HG03354 (cell line): ENCODE results near the gene RPS6KA4.

ENCODE experiments used
- ATAC-seq: cut with Tn5 transposase; IDR thresholded peaks from one replicate; pipeline ENCODE4 v1.9.1; 2021; ENCODE audit warnings: mild to moderate bottlenecking; ENCODE audit not compliant: unreplicated experiment, poor library complexity, severe bottlenecking

RPS6KA4 gene

DNA sequence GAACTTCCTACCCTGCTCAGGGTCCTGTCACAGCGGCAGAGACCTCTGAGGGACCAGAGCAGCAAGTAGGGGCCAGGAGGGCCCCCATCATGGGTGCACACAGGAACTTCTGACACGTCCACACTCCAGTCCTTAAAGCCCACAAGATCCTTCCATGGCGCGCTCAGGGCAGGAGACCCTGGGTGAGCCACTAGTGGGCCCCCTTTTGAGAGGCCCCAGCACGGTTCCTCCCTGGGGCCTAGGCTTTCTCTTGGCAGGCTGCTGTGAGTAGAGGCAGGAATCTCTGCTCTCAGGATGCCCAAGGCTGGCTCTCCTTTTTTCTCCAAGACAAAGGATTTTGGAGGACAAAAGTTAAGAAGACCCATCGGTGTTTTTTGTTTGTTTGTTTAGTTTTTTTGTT is 22.4 kb downstream of the RPS6KA4 start:
- ATAC-seq: no peak

DNA sequence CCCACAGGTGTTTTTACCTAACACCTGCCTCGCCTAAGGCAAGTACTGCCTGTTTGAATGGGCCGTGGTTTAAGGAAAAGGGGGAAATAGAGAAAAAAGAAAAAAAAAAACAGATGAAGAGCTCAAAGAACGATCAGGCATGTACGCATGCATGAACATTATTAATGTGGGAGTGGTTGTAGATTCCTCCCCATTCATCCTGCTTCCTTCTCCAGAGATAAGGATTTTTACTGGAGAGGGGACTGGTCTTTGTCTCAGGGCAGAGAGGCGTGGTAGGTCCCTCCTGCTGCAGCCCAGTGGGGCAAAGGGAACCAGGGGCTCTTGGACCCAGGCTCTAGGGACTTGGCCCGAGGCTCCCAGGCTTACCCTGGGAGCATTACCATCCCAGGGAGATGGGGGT is 23.1 kb downstream of the RPS6KA4 start:
- no peak for ATAC-seq

DNA sequence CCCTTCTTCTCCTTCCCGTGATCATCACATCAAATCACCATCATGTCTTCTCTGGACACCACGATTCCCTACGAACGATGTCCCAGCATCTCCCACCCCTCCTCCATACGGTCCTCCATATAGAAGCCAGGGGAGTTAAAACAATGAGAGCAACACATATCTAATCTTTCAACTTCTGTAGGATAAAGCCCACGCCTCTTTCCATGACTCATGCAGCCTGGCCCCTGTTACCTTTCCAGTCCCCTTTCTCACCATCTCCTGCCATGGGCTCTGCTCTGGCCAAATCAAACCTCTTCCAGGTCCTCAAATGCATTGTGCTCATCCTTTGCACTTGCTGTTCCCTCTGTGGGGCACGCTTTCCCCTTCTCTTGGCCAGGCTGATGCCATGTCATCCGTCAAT is 23.6 kb downstream of the RPS6KA4 start:
- ATAC-seq: no peak

DNA sequence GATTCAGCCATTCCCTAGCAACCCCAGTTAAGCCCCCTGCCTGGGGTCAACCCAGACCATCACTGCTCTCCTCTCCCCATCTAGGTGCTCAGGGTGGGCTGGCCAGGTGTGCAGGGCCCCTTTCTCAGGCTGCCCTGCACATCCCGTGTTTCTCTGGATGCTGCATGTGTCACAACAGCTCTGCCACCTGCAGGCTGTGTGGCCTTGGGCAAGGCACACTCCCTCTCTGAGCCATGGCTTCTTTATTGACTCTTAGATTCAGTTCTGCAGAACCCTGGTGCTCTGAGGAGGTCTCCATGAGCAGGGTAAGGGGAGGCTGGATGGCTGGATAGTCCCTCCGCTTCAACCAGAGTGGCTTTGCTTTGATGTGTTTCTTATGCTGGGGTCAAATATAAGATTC is 24.6 kb downstream of the RPS6KA4 start:
- no peak for ATAC-seq

DNA sequence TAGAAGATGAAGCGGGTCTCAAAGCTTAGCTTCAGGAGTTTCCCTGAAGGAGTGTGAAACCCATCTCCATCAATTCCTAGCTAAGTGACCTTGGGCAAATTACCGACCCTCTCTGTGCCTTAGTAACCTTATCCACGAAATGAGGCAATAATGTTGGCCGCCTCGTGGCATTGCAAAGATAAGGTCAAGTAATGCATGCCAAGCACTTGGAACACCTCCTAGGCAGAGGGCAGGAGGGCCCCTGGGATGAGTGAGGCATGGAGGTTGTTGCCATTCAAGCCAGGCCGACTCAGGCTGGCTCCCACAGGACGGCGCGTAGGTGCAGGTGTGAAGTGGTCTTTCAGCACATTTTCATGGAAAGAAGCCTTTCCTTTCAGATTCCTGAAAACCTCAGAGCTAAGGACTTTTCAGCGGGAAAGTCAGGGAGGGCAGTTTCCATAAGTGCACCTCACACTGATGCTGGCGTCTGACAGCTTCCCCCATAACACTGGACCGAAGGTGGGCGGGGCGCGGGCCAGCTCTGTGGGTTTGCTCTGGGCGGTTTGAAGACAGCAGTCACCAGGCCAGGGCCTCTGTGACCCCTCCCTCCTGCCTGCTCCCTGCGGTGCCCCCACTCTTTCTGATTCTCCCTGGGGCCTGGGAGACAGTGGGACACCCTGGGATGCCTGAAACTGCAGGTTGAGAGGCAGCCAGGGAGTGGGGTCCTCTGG is 25.2 kb downstream of the RPS6KA4 start:
- ATAC-seq: no peak

DNA sequence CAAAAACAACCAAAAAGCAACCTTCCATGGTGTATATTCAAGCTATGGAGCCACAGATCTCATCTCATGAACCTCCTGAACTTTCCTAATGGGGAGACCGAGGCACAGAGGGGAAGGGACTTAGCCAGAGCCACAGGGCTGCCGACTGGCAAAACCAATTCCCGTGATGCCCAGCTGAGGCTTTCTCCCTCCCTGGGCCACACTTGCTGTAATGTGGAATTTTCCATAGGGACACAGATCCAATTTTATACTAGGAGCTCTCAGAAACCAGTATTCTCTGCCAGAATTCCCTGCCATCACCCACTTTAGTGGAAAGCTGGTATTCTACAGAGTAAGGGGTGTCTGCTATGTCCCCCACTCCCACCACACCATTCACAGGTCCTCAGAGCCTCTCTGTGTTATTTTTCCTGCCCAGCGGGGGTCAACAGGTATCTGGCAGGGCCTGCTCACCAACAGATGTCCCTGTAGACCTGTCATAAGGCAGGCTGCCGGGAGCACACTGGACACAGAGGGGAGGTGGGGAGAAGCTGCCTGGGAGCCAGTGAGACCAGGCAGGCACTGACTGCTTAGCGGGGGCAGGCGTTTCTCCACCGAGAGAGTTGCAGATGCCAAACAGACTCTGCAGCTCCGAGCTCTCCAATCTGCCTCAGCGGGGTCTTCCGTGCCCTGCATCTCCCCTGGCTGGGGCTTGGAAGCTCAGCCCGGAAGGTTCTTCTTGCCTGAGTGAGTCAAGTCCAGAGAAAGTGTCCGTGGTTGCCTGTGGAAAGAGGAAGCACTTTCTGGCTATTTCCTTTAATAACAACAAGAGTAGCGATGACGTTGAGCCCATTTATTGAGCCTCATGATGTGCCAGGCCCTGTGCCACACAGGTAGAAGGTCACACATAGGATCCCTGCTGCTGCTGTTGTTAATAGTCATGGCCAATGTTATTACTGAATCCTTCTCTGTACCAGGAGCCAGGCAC is 26.3 kb downstream of the RPS6KA4 start:
- no peak for ATAC-seq

DNA sequence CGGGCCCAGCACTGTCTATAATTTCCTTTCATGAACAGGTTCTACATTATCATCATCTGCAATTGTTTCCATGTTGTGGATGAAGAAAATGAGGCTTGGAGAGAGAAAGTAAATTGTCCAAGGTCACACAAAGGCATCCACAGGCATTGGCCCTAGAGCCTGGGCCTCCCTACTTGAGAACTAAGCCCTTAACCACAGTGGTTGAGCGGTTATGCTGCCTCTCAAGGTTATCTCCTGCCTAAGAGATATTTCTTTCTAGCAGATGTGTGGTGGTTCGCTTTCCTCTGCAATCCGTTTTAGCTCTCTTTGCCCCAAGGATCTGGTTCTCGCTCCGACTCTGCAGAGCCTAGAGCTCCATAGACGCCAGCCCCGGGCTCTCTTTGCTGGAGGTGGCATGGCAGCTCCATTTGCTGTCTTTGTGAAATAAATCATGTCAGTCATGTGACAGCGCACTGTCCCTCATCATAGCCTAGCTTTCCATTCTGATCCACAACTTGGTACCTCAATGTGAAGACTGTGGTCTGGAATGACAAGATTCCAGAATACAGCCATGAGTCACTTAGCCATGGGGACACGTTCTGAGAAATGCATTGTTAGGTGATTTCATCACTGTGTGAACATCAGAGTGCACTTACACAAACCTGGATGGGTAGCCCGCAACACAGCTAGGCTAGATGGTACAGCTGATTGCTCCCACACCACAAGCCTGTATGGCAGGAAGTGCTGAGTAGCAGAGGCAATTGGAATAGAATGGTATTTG is 27.2 kb downstream of the RPS6KA4 start:
- ATAC-seq: no peak

DNA sequence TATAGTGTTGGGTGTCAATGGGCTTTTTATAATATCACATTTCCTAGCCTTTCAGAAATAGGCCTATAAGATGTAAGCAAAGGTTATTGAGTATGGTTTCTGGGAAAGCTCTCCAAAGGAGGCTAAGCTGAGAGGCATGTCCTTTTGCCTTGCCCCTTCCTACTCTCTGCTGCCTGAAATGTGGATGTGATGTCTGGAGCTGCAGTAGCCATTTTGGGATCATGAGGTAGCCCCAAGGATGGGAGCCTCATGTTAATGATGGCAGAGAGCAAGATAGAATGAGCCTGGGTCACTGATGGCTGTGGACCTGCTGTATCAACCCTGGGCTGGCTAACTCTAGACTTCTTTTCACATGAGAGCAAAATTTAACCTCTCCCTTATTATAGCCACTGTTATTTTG is 29.0 kb downstream of the RPS6KA4 start:
- no peak for ATAC-seq

DNA sequence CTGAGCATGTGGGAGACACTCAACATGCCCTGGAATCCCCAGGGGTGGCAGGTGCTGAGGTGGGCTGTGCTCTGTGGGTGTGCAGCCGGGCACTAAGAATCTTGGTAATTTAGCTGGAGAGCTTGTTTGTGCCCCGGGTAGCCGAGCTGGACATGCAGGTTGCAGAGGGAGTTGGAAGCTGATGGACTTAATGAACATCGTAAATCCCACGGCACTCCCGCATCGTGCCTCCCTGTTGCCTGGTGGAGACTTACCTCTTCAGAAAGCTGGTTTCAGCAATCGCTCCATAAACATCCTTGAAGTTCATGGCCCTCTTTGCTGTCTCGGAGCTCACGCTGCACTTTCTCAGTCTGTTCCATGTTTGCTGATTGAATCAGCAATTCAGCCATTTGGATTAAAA is 29.9 kb downstream of the RPS6KA4 start:
- no peak for ATAC-seq

DNA sequence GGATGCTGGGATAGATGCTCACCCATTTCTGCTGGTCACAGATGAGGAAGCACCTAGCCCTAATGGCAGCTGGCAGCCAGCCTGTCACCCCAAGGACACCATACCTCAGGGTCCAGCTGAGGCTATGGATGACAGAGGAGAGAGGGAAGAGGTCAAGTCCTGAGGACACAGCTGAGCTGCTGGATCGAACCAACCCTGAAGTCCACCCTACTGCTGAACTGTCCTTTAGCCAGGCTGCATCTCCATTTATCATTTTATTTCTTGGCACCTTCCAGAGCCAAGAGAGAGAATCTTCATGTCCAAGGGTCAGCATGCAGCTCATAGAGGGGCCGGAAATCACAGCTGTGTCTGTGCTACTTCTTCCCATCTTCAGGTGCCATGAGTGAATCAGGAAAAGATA is 30.9 kb downstream of the RPS6KA4 start:
- no peak for ATAC-seq

DNA sequence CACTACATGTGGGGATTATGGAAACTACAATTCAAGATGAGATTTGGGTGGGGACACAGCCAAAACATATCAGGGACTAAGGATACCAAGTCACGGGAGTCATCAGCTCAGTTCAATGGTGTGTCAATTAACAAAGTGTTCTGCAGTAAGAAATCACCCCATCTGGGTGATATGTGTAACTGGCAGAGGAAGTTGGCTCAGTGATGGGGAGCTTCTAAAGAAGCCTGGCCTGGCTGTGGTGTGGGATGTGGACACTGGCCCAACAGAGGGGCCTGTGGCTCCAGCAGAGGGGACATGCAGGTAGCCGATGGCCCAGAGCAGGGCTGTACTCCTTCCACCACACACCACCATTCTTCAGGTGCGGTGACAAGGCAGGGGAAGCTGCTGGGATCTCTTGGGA is 31.6 kb downstream of the RPS6KA4 start:
- no peak for ATAC-seq

DNA sequence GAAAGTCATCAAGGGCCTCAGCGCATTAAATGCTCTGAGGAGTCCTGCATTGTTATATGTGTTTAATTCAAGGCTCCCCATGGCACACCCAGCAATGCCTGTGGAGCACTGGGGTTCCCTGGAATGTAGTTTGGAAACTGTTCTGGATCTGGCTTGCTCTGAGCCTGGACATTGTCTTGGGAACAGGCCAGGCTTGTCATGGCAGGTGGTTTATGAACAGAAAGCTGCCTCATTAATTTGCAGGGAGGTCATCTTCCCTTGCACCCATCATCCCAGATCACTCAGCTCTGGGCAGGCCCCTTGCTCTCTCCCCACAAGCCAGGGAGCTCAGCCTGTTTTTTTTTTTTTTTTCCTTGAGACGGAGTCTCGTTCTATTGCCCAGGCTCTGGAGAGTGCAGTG is 32.9 kb downstream of the RPS6KA4 start:
- no peak for ATAC-seq

DNA sequence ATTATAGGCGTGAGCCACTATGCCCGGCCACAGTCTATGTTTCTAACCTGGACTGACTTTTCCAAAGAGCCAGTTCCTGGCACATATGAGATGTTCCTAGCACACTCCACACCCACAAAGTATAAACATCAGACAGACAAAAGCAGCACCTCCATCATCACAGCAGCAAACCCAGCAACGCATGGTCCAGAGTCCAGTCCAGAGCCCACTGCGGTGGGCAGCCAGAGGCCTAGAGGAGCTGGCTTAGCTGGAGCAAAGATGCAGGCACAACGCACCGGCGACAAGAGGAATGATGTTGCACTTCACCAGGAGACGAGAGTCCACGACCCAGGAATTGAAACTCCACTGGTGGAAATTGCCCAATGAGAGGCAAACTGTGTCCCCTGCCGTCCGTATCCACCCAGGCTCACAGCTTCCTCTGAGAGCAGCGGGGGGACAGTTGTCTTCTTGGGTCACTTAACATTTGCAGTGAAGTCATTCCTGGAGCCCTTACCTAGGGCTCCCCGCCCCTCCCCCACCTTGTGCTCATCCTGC is 36.6 kb downstream of the RPS6KA4 start:
- ATAC-seq: no peak

DNA sequence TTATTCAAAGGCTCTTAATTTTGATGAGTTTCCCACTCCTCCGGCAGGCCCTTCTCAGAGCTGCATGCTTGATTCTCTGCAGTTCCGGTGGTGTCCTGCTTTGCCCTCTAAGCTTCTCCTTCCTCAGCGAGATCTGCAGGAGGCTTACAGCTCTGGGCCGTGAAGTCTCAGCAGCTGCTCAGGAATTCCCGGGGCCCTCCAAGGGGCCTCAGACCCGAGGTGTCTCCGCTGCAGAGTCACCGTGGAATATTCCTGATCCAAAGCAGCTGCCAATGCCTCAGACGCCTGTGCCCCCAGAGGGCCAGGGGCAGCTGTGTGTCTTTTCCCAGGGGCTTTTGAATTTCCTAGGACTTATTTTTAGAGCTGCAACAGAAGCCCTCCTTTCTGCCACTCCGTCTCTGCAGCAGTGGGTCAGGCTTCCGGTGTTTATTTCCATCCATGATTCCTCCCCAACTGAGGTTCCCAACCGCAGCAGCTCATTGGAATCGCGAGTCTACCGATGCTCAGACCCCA is 37.2 kb downstream of the RPS6KA4 start:
- ATAC-seq: no peak

DNA sequence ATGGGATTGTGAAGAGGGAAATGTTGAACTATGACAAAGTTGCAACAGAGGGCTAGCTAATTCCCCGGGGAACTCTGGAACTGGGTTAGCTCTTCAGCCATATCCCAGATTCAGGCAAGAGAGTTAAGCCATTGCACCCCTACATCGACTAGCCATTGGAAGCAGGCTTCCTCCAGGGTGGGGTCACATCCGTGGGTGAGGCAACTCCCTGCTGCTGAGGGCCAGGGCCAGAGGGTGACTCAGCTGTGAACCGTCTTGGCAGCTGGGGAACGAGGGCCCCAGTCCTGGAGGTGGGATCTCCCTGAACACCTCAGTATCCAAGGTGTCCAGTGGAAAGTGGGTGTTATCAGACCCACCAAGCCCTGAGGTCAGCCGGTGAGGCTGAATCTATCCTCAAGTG is 41.1 kb downstream of the RPS6KA4 start:
- ATAC-seq: no peak

DNA sequence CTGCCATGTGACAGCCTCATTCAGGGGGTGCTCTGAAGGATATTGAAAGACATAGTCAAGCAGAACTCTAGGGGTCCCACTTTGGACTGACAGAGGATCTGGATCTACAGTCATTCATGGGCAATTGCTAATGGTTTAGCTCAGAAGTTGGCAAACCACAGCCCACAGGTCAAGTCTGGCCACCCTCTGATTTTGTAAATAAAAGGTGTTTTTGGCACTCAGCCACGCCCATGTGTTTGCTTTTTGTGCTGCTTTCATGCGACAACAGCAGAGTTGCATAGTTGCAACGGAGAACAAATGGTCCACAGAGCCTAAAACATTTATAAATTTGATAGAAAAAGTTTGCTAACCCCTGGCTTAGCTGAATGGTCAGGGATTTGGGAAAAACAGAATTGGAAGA is 41.7 kb downstream of the RPS6KA4 start:
- ATAC-seq: no peak

DNA sequence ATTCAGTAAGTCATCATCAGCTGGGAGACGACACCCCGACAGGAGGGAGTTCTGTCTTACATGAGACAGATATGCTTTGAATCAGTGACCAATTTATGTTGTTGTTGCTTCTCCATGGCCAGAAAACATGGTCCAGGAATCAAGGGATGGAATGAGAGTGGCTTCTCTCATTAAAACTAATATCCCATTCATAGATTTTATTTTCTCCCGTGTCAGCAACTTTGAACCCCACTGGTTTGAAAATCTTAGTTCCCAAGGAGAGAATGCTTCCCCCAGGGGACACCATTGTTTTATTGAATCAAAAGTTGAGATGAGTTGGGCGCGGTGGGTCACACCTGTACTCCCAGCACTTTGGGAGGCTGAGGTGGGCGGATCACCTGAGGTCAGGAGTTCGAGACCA is 42.8 kb downstream of the RPS6KA4 start:
- ATAC-seq: no peak

DNA sequence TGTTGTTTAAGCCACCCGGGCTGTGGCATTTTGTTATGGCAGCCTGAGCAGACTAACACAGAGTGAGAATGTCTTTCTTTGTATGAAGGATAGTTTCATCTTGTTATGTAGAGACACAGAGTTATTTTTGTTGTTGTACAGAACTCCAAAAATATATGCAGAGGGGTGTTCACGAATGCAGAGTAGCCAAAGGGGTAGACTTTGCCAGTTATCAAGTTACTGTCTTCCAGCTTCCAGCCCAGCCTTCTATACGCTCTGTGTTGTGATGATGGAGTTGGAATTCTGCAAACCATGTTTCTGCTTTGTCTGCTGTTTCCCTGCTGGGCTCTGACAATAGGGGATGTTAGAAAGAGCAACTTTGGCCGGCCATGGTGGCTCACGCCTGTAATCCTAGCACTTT is 44.1 kb downstream of the RPS6KA4 start:
- ATAC-seq: no peak

DNA sequence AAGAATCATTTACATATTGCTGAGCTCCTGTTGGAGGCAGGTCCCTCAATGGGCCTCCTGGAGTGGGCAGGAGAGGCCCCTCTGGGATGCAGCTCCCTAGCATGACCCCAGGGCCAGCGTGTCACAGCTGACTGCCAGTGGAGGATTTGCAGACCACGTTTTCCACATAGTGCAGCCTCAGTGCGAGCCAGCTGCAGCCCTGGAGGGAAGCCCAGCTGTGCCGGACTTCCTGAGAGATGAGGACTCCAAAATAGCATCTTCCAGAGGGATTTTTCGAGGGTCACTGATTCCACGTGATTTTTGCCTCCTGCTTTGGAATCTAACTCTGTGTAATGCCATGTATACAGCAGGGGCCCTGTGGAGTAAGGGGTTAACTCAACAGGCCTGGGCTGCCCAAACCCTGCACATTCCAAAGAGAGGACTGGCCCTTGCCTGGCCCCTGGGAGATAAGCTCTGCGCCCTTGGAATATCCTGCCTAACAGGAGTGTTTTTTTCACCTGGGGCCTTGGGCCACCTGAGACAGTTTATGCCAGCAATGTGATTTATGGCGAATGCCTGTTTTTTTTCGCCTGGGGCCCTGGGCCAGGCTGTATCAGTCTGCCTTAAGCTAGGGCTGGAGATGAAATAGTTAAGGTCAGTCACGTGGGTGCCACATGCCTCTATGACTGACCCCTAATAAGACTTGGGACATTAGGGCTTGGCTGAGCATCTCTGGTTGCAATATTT is 47.4 kb downstream of the RPS6KA4 start:
- no peak for ATAC-seq
